ENCODE measurements around the gene PRLR. TPM values are rescaled to one million over a fixed set of nuclear protein-coding genes. Genes with fewer than 3 reads are reported as not detected.

The PRLR gene
- total RNA-seq, 1 donor from 2014 or later: 0.93 TPM

DNA sequence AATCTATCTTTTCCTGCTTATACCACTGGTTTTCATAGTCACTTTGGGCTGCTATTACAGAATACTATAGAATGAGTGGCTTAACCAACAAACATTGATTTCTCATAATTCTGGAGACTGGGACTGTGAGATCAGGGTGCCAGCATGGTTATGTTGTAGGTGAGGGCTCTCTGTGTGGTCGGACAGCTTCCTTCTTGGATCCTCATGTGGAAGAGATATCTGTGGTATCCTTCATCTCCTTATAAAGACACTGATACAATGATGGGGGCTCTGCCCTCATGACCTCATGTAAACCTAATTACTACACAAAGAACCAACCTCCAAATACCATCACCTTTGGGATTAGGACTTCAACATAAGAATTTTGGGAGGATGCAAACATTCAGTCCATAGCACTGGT, 13.9 kb upstream of the PRLR start:
- Mint-ChIP-seq H3K9me3 (ENCODE audit: unreplicated experiment) (no peaks in the 10 kb centered on the region), H3K27me3 (ENCODE audit: low read depth, unreplicated experiment) (no peaks in the 10 kb centered on the region), H3K4me3 (ENCODE audit: unreplicated experiment) (no peak overlapping the region), H3K4me1 (ENCODE audit: low read depth, unreplicated experiment) (no peaks in the 10 kb centered on the region), H3K27ac (ENCODE audit: unreplicated experiment) (no peak overlapping the region), H3K36me3 (ENCODE audit: low read depth, unreplicated experiment) (no peaks in the 10 kb centered on the region)
- H3K4me2 ChIP-seq (ENCODE audit: low read length): no peak overlapping the region
- no peak overlapping the region for H2AFZ ChIP-seq (ENCODE audit: low read depth, low read length)
- no peaks in the 10 kb centered on the region for H3K79me2 ChIP-seq (ENCODE audit: insufficient read depth, low read length)
- H3K9me3 ChIP-seq (ENCODE audit: insufficient read depth, low read depth, low read length): no peaks in the 10 kb centered on the region
- no peaks in the 10 kb centered on the region for H3K36me3 ChIP-seq (ENCODE audit: insufficient read depth, low read length)
- H3K4me1 ChIP-seq (ENCODE audit: insufficient read depth, low read length): peaks cover 4% of the 10 kb centered on the region
- no peak overlapping the region for H3K4me3 ChIP-seq (ENCODE audit: insufficient read depth, low read depth, low read length)
- no peaks in the 10 kb centered on the region for H4K20me1 ChIP-seq (ENCODE audit: insufficient read depth, low read length)
- no peak for FAIRE-seq
- H3K27ac ChIP-seq (ENCODE audit: low read depth, low read length): no peak overlapping the region
- H3K27me3 ChIP-seq (ENCODE audit: insufficient read depth, low read length): no peaks in the 10 kb centered on the region
- no peak for DNase-seq (ENCODE audit: low read depth)
- TF ChIP-seq CTCF (IDR thresholded peaks at IDR 0.05; ENCODE audit: insufficient read depth, low read depth, low read length) (no peak), EZH2 (IDR thresholded peaks at IDR 0.05; ENCODE audit: insufficient read depth, low read length) (no peak)
- no peak overlapping the region for H3K9ac ChIP-seq (ENCODE audit: low read length)

- FAIRE-seq (no peak), DNase-seq (ENCODE audit: low read depth) (no peak)
- Histone ChIP-seq H3K9ac (ENCODE audit: low read length) (no peak overlapping the region), H3K9me3 (ENCODE audit: insufficient read depth, low read depth, low read length) (no peaks in the 10 kb centered on the region), H3K27me3 (ENCODE audit: insufficient read depth, low read length) (no peaks in the 10 kb centered on the region), H3K4me1 (ENCODE audit: insufficient read depth, low read length) (peaks cover 4% of the 10 kb centered on the region), H3K27ac (ENCODE audit: low read depth, low read length) (no peak overlapping the region), H4K20me1 (ENCODE audit: insufficient read depth, low read length) (no peaks in the 10 kb centered on the region), H3K36me3 (ENCODE audit: insufficient read depth, low read length) (no peaks in the 10 kb centered on the region), H3K4me3 (ENCODE audit: insufficient read depth, low read depth, low read length) (no peak overlapping the region), H3K4me2 (ENCODE audit: low read length) (no peak overlapping the region), H2AFZ (ENCODE audit: low read depth, low read length) (no peak overlapping the region), H3K79me2 (ENCODE audit: insufficient read depth, low read length) (no peaks in the 10 kb centered on the region)
- no peak overlapping the region for H3K4me3 Mint-ChIP-seq (ENCODE audit: unreplicated experiment)
- no peak overlapping the region for H3K27ac Mint-ChIP-seq (ENCODE audit: unreplicated experiment)
- TF ChIP-seq EZH2 (IDR thresholded peaks at IDR 0.05; ENCODE audit: insufficient read depth, low read length) (no peak), CTCF (IDR thresholded peaks at IDR 0.05; ENCODE audit: insufficient read depth, low read depth, low read length) (no peak)
- no peaks in the 10 kb centered on the region for H3K4me1 Mint-ChIP-seq (ENCODE audit: low read depth, unreplicated experiment)
- H3K36me3 Mint-ChIP-seq (ENCODE audit: low read depth, unreplicated experiment): no peaks in the 10 kb centered on the region
- no peaks in the 10 kb centered on the region for H3K27me3 Mint-ChIP-seq (ENCODE audit: low read depth, unreplicated experiment)
- no peaks in the 10 kb centered on the region for H3K9me3 Mint-ChIP-seq (ENCODE audit: unreplicated experiment)
Measured at GRCh38 chr5:35242702-35243258, 12.5 kb upstream of the PRLR start.

DNA sequence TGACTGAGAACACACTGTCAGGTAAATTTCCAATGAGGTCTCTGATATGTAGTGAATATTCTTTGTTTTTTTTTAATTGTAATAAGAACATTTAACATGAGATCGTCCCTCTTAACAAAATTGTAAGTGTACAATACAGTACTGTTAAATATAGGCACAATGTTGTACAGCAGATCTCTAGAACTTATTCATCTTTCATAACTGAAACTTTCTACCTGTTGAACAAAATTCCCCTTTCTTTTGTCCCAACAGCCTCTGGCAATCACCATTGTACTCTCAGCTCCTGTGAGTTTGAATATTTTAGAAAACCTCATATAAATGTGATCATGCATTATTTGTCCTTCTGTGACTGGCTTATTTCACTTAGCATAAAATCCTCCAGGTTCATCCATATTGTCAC, 10.6 kb upstream of the PRLR start:
- Histone ChIP-seq H4K20me1 (ENCODE audit: insufficient read depth, low read length) (no peaks in the 10 kb centered on the region), H3K9me3 (ENCODE audit: insufficient read depth, low read depth, low read length) (no peaks in the 10 kb centered on the region), H3K36me3 (ENCODE audit: insufficient read depth, low read length) (no peaks in the 10 kb centered on the region), H3K27me3 (ENCODE audit: insufficient read depth, low read length) (no peaks in the 10 kb centered on the region), H3K79me2 (ENCODE audit: insufficient read depth, low read length) (no peaks in the 10 kb centered on the region), H3K27ac (ENCODE audit: low read depth, low read length) (no peak overlapping the region), H3K4me2 (ENCODE audit: low read length) (no peak overlapping the region), H3K4me1 (ENCODE audit: insufficient read depth, low read length) (no peaks in the 10 kb centered on the region), H3K9ac (ENCODE audit: low read length) (no peak overlapping the region), H3K4me3 (ENCODE audit: insufficient read depth, low read depth, low read length) (no peak overlapping the region), H2AFZ (ENCODE audit: low read depth, low read length) (no peak overlapping the region)
- no peaks in the 10 kb centered on the region for H3K36me3 Mint-ChIP-seq (ENCODE audit: low read depth, unreplicated experiment)
- no peaks in the 10 kb centered on the region for H3K27me3 Mint-ChIP-seq (ENCODE audit: low read depth, unreplicated experiment)
- no peak overlapping the region for H3K27ac Mint-ChIP-seq (ENCODE audit: unreplicated experiment)
- no peaks in the 10 kb centered on the region for H3K4me1 Mint-ChIP-seq (ENCODE audit: low read depth, unreplicated experiment)
- no peak overlapping the region for H3K4me3 Mint-ChIP-seq (ENCODE audit: unreplicated experiment)
- TF ChIP-seq CTCF (IDR thresholded peaks at IDR 0.05; ENCODE audit: insufficient read depth, low read depth, low read length) (no peak), EZH2 (IDR thresholded peaks at IDR 0.05; ENCODE audit: insufficient read depth, low read length) (no peak)
- DNase-seq (ENCODE audit: low read depth) (no peak), FAIRE-seq (no peak)
- H3K9me3 Mint-ChIP-seq (ENCODE audit: unreplicated experiment): no peaks in the 10 kb centered on the region

Data from astrocyte (in vitro differentiated cells and primary cell).